Measurements from ENCODE around the gene CDH13.

Gene CDH13

GRCh38 chr16:83472776-83473501 lies 846.2 kb downstream of the CDH13 start:
- DNase-seq: no peak

- DNase-seq: no peak
Measured at GRCh38 chr16:83473926-83474650, 847.3 kb downstream of the CDH13 start.

- DNase-seq: no peak
Measured at GRCh38 chr16:83475108-83475507, 848.3 kb downstream of the CDH13 start.

- no peak for DNase-seq
Measured at GRCh38 chr16:83481589-83481988, 854.8 kb downstream of the CDH13 start.

- no peak for DNase-seq
Measured at GRCh38 chr16:83482545-83483162, 855.9 kb downstream of the CDH13 start.

- DNase-seq: no peak
Measured at GRCh38 chr16:83490073-83490472, 863.3 kb downstream of the CDH13 start.

- DNase-seq: no peak
Measured at GRCh38 chr16:83494459-83494858, 867.7 kb downstream of the CDH13 start.

GRCh38 chr16:83501481-83501880 lies 874.7 kb downstream of the CDH13 start:
- DNase-seq: no peak

GRCh38 chr16:83508295-83508694 lies 881.5 kb downstream of the CDH13 start:
- DNase-seq: no peak

GRCh38 chr16:83509316-83509715 lies 882.5 kb downstream of the CDH13 start:
- no peak for DNase-seq

GRCh38 chr16:83510906-83511305 lies 884.1 kb downstream of the CDH13 start:
- DNase-seq: no peak

- DNase-seq: no peak
Measured at GRCh38 chr16:83513008-83513755, 886.4 kb downstream of the CDH13 start.

- no peak for DNase-seq
Measured at GRCh38 chr16:83515395-83515794, 888.6 kb downstream of the CDH13 start.

GRCh38 chr16:83516931-83517330 lies 890.2 kb downstream of the CDH13 start:
- DNase-seq: no peak

GRCh38 chr16:83517398-83517797 lies 890.6 kb downstream of the CDH13 start:
- DNase-seq: no peak

- no peak for DNase-seq
Measured at GRCh38 chr16:83520596-83520995, 893.8 kb downstream of the CDH13 start.

- DNase-seq: no peak
Measured at GRCh38 chr16:83530293-83530692, 903.5 kb downstream of the CDH13 start.

- no peak for DNase-seq
Measured at GRCh38 chr16:83532634-83533033, 905.9 kb downstream of the CDH13 start.

- DNase-seq: no peak
Measured at GRCh38 chr16:83533193-83533592, 906.4 kb downstream of the CDH13 start.

- DNase-seq: no peak
Measured at GRCh38 chr16:83538707-83539106, 911.9 kb downstream of the CDH13 start.

GRCh38 chr16:83539736-83540490 lies 913.1 kb downstream of the CDH13 start:
- no peak for DNase-seq

GRCh38 chr16:83541231-83541630 lies 914.5 kb downstream of the CDH13 start:
- DNase-seq: no peak

GRCh38 chr16:83542491-83542890 lies 915.7 kb downstream of the CDH13 start:
- no peak for DNase-seq
